Activated naive CD4-positive, alpha-beta T cell treated with anti-CD3 and anti-CD28 coated beads, Interleukin-2, amount 50 U/mL, for 16 hours (primary cell): ENCODE data around the gene DNLZ.
A peak's percentile ranks its signal among the peaks of the same experiment; 100 is the strongest.
"Not testable (repeated sequence)": the region's sequence is repeated elsewhere in the genome, so short reads cannot be mapped to it uniquely, and the experiment has no call there.

Experiments
- DNase-seq: peaks from one replicate; pipeline ENCODE4 v3.0.0-alpha.2; 2020

DNLZ gene

GRCh38 chr9:136328622-136329041 is 34.9 kb downstream of the DNLZ start:
- DNase-seq = no peak

GRCh38 chr9:136328011-136328621 is 35.4 kb downstream of the DNLZ start:
- no peak for DNase-seq

GRCh38 chr9:136327304-136327974 is 36.1 kb downstream of the DNLZ start, which contains the start of gene GPSM1:
Gene GPSM1 (plus strand): TSS chr9:136327539. CDS start chr9:136327696, 157 bp downstream.
- DNase-seq = peak; percentile 60

GRCh38 chr9:136326761-136327303 is 36.7 kb downstream of the DNLZ start:
- no peak for DNase-seq

- no peak for DNase-seq
Measured at GRCh38 chr9:136326061-136326760, 37.3 kb downstream of the DNLZ start.

GRCh38 chr9:136325358-136325757 is 38.2 kb downstream of the DNLZ start:
- DNase-seq = no peak

GRCh38 chr9:136324501-136325300 is 38.8 kb downstream of the DNLZ start:
- no peak for DNase-seq

- DNase-seq = no peak
Measured at GRCh38 chr9:136323371-136323789, 40.2 kb downstream of the DNLZ start.

GRCh38 chr9:136322756-136323330 is 40.7 kb downstream of the DNLZ start:
- DNase-seq = no peak

- DNase-seq = no peak
Measured at GRCh38 chr9:136321561-136321960, 42.0 kb downstream of the DNLZ start.

GRCh38 chr9:136320972-136321371 is 42.6 kb downstream of the DNLZ start:
- not testable (repeated sequence) for DNase-seq

- DNase-seq = not testable (repeated sequence)
Measured at GRCh38 chr9:136319955-136320354, 43.6 kb downstream of the DNLZ start.

GRCh38 chr9:136319244-136319643 is 44.3 kb downstream of the DNLZ start:
- DNase-seq = not testable (repeated sequence)

GRCh38 chr9:136318776-136319241 is 44.7 kb downstream of the DNLZ start:
- no peak for DNase-seq

GRCh38 chr9:136318111-136318775 is 45.3 kb downstream of the DNLZ start:
- DNase-seq = no peak

- DNase-seq = no peak
Measured at GRCh38 chr9:136317695-136318094, 45.8 kb downstream of the DNLZ start.

GRCh38 chr9:136316896-136317676 is 46.5 kb downstream of the DNLZ start:
- no peak for DNase-seq

GRCh38 chr9:136316271-136316751 is 47.2 kb downstream of the DNLZ start:
- DNase-seq = no peak

GRCh38 chr9:136314944-136315343 is 48.6 kb downstream of the DNLZ start:
- DNase-seq = no peak

GRCh38 chr9:136314056-136314416 is 49.5 kb downstream of the DNLZ start:
- DNase-seq = no peak
